Dedifferentiated amniotic fluid mesenchymal stem cell (primary cell): ENCODE data around the gene TBC1D23.
"Not testable (repeated sequence)": the region's sequence is repeated elsewhere in the genome, so short reads cannot be mapped to it uniquely, and the experiment has no call there.

ENCODE experiments used
- DNase-seq: peaks from one replicate; pipeline ENCODE4 v3.0.0-alpha.2; 2016; ENCODE audit errors: extremely low spot score

Gene TBC1D23

DNA sequence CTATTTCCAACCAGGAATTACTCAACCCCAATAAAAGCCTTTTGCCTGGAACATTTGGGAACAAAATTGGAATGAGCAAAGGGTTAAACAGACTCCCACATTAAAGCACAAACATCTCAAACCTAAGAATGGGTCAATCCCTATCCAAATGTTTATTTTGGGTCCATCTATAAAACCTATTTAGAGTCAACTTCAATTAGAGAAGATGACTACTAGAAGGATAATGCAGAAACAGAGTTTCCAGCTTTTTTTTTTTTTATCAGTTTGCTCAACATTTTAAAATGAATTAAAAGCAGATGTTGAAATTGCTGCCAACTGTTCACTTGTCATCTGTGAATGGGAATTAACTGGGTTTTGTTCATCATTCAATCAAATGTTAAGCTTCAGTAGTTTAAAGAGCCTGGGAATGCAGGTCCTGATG, 4.1 kb upstream of the TBC1D23 start:
- DNase-seq = peak; percentile 45

- DNase-seq = no peak
Measured at GRCh38 chr3:100257586-100257985, 3.2 kb upstream of the TBC1D23 start.

DNA sequence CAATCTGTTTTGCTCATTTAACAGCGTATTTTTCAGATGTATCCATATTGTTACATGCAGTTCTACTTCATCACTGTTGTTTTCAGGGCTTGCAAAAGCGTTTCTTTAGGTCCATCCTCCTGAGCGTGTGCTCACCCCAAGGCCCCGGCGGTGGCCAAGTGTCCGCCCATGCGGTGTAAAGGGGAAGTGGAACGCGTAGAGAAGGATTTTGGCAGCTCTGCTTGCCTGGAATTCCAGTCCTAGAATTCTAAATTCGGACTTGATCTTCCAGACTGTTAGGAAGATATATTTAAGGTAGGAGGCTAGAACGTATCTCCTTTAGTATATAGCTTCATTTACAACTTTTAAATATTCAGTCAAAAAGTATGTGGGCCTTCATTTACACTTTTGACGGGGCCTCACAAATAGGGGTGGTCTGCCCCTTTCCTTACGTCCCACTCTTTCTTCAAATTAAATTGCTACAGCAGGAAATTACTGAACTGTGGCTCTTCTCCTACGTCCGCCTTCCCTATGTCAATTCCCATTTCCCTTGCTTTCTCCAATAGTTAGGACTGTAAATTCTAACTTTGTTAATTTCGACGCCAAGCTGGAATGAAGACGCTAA, 609 bp upstream of the TBC1D23 start:
- DNase-seq = no peak

DNA sequence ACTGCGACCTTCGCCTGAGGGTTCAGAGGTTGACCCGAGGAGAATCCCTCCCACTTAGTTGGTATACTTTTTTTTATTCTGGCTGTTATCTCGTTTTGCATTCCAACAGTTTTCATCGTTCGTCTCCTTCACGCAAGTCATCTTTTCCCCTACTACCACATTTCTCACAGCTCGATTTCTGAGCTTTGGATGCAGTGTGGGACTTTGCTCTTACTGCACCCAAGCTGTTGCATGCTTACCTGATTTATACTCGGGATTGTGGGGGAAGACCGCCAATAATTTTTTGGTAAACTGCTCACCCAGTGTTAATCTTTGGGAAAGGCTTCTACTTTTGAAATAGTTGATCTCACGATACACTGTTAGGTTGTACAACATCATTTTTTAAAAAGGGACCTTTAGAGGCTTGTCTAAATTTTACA, 702 bp downstream of the TBC1D23 start:
- DNase-seq = peak; percentile 43

GRCh38 chr3:100262925-100263324, 2.1 kb downstream of the TBC1D23 start:
- DNase-seq = not testable (repeated sequence)

DNA sequence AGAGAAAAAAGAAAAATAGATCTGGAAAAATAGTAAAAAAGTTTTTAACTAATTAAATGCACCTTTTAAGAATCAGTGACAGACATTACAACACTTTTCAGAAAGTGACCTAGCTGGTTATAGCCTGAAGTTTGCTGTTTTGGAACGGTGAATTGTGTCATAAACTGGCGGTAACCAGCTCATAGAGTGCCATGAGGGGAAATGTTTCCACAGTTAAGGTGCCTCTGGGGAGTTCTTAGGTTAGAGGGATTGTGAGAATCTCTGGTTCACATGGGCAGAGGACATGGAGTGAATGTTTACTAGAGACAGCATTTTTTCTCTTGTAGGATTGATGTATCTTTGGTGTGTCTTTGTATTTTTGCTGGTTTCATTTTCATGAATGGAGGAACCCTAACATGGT, 2.8 kb downstream of the TBC1D23 start:
- DNase-seq = no peak

- DNase-seq = no peak
Measured at GRCh38 chr3:100264242-100264641, 3.5 kb downstream of the TBC1D23 start.

GRCh38 chr3:100265016-100265415, 4.2 kb downstream of the TBC1D23 start:
- peak; percentile 32 for DNase-seq

- no peak for DNase-seq
Measured at GRCh38 chr3:100266531-100266930, 5.7 kb downstream of the TBC1D23 start.

DNA sequence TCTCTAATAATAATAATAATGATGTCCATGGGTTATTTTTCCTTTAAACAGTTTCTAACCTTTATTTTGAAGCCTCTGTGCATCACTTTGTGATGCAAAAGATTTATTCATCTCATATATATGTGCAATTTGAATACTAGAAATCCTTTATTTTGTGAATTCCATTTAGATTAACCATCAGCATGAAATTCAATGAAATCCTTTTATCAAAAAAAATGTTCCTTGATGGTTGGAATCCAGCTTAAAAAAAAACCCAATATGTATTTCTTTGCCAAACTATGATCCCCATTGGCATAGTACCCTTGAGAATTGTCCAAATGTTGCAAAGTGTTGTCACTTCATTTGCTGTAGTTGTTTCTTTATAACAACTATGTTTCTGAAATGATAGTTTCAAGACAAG, 7.4 kb downstream of the TBC1D23 start:
- DNase-seq = peak; percentile 76

DNA sequence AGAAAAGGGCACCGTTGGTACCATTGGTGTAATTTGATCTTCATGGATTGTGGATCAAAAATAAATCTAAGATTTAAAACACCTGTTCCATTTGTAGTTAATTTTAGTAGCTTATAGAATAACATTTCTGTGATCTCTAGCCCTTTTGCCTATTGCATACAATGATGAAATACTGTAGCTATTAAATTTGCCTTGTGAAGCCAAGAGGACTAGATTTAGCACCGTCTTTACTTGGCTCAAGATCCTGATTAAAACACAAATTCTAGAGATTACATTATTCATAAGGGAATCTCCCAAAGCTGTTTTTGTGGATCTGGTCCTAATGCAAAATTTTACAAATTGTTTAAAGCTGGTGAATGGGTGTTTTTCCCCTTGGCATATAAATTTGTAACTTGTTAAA, 8.2 kb downstream of the TBC1D23 start:
- peak; percentile 53 for DNase-seq

GRCh38 chr3:100269410-100270214, 8.8 kb downstream of the TBC1D23 start:
- peak; percentile 87 for DNase-seq

- DNase-seq = no peak
Measured at GRCh38 chr3:100270215-100270583, 9.4 kb downstream of the TBC1D23 start.

DNA sequence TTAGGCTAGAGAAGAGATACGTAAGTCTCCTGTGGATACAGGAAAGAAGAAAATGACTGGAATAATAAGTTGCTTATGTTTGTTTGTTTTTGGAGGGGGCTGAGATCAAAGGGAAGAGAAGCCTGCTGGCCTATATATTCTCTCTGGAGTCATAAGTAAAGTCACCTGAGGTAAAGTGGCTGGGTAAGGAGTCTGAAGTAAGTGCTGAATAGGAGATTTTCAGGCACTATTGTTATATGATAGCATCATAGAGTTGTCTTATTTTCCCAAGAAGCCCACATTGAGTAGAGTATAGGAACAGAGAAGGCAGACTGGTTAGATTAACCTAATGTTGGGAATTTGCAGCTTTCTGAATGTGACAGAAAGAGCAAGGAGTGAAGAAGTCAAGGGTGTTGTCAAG, 10.7 kb downstream of the TBC1D23 start:
- DNase-seq = no peak

- DNase-seq = not testable (repeated sequence)
Measured at GRCh38 chr3:100272797-100273611, 12.2 kb downstream of the TBC1D23 start.

GRCh38 chr3:100274361-100274760, 13.6 kb downstream of the TBC1D23 start:
- no peak for DNase-seq

- DNase-seq = no peak
Measured at GRCh38 chr3:100277255-100277800, 16.5 kb downstream of the TBC1D23 start.

GRCh38 chr3:100278910-100279309, 18.1 kb downstream of the TBC1D23 start:
- no peak for DNase-seq

- DNase-seq = no peak
Measured at GRCh38 chr3:100288288-100288894, 27.6 kb downstream of the TBC1D23 start.

- DNase-seq = no peak
Measured at GRCh38 chr3:100289339-100289738, 28.5 kb downstream of the TBC1D23 start.

GRCh38 chr3:100295089-100295488, 34.3 kb downstream of the TBC1D23 start:
- no peak for DNase-seq

GRCh38 chr3:100297784-100298183, 37.0 kb downstream of the TBC1D23 start:
- no peak for DNase-seq
